ENCODE data around the gene CTIF. TPM values are rescaled to one million over a fixed set of nuclear protein-coding genes. Genes with fewer than 3 reads are reported as not detected.

The CTIF gene
- total and polyA plus RNA-seq, 2 donors, result 1.7 to 11.3 TPM

DNA sequence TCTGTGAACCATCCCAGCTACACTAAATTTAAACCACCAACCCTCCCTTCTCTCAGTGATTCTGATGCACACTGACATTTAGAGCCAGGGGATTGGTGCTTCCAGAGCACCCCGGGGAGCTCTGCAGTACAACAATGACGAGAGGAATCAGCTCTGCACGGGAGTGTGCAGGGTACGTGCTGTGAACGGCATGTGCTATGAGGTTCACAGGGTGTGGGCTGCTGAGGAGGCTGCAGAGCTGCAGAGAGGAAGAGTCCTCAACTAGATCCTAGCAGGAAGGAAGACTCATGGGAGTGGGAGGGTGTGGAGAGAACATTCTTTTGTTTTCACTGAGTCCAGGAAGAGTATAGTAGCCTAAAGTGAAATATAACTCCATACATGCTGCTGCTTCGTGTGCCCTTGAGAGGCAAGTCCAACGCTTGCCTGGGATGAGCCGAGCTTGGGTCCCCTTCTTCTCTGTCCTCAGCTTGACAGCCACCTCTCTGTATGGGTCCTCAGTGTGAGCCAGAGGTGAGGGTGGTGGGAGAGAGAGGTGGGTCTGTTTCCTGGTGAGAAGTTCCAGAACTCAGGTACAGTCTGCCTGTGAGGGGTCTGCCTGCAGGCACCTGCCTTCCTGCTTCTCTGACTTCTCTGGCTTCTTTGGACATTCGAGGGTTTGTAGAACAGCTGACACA lies 118.8 kb downstream of the CTIF start:
- H3K36me3 ChIP-seq (ENCODE audit: control insufficient read depth in 2 of 2, insufficient read depth in 2 of 2, low read length in 1 of 2), result no peaks in the 10 kb centered on the region
- no peak overlapping the region for H3K4me3 ChIP-seq (ENCODE audit: low read length in 2 of 2)
- H3K27me3 ChIP-seq (ENCODE audit: control insufficient read depth in 2 of 2, insufficient read depth in 1 of 2, low read length in 1 of 2), result peaks cover 0 to 4% of the 10 kb centered on the region in 2 donors
- H3K27ac ChIP-seq (ENCODE audit: low read depth in 1 of 2, low read length in 1 of 2), result no peak overlapping the region
- DNase-seq (ENCODE audit: low read depth in 6 of 9, low spot score in 9 of 9), result no peak
- 92% methylated on average over 9 of the region's 9 CpGs for WGBS
- H3K4me1 ChIP-seq (ENCODE audit: control insufficient read depth in 2 of 2, insufficient read depth in 2 of 2, low read length in 2 of 2), result no peaks in the 10 kb centered on the region
- peaks cover 0 to 3% of the 10 kb centered on the region in 2 donors for H3K9me3 ChIP-seq (ENCODE audit: control insufficient read depth in 2 of 2, insufficient read depth in 1 of 2, low read length in 1 of 2)

DNA sequence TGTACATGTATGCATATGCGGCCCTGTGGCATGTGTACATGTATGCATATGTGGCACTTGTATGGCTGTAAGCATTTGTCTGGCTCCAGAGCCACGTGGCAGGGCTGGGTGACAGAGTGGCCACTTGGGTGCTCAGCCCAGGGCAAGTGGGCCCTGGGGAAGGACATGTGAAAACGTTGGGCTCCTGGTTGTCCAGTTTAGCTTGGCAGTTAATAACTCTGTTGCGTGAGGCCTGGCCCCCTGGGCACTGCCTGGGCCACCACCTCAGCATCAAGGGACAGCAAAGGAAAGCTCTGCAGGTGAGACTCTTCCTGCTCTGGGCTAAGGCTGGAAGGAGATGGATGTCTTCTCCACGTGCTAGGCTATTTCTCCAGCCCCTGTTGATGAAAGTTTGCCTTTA lies 119.9 kb downstream of the CTIF start:
- Histone ChIP-seq H3K9me3 (ENCODE audit: control insufficient read depth in 2 of 2, insufficient read depth in 1 of 2, low read length in 1 of 2) (peaks cover 0 to 3% of the 10 kb centered on the region in 2 donors), H3K27ac (ENCODE audit: low read depth in 1 of 2, low read length in 1 of 2) (no peak overlapping the region), H3K4me1 (ENCODE audit: control insufficient read depth in 2 of 2, insufficient read depth in 2 of 2, low read length in 2 of 2) (no peaks in the 10 kb centered on the region), H3K36me3 (ENCODE audit: control insufficient read depth in 2 of 2, insufficient read depth in 2 of 2, low read length in 1 of 2) (no peaks in the 10 kb centered on the region), H3K27me3 (ENCODE audit: control insufficient read depth in 2 of 2, insufficient read depth in 1 of 2, low read length in 1 of 2) (peaks cover 0 to 8% of the 10 kb centered on the region in 2 donors), H3K4me3 (ENCODE audit: low read length in 2 of 2) (no peak overlapping the region)
- no peak for DNase-seq (ENCODE audit: low read depth in 6 of 9, low spot score in 9 of 9)
- 87% methylated on average over 5 of the region's 5 CpGs for WGBS

DNA sequence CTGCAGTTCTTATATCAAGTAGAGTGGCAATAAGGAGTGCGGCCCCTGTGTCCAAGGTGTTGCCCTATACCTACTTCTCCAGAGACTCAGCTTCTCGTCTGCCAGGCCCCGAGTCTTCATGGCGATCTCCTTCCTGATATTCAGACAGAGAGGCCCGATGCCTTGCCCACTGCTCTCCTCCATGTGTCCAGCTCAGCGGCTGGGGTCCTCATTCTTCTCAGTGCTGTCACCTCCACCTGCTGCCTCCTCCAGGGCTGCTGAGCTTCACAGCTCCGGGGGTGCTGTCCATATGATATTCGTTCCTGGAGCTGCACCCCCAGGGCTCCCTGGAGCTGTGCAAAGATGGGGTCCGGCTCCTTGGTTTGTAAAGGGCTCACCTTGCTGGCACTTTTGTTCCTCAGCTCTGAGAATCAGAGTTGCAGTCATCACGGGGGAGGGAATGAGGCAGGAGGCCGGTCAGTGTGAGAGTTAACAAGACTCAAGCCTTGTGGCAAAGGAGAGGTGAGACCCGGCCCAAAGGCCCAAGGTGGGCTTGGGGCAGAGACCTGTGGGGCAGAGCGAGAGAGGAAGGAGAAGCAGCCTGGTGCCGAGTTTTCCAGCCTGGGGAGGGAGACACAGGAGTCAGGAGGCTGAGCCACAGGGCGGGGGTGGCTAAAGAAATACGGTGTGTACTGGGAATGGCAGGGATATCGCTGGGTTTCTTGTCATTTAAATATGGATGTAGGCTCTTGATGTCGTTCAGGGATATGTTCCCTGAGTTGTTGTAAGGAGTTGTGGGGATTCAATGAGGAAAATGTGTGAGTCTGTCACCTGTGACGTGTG lies 120.6 kb downstream of the CTIF start:
- Histone ChIP-seq H3K4me1 (ENCODE audit: control insufficient read depth in 2 of 2, insufficient read depth in 2 of 2, low read length in 2 of 2) (no peaks in the 10 kb centered on the region), H3K36me3 (ENCODE audit: control insufficient read depth in 2 of 2, insufficient read depth in 2 of 2, low read length in 1 of 2) (no peaks in the 10 kb centered on the region), H3K4me3 (ENCODE audit: low read length in 2 of 2) (no peak overlapping the region), H3K27me3 (ENCODE audit: control insufficient read depth in 2 of 2, insufficient read depth in 1 of 2, low read length in 1 of 2) (peaks cover 0 to 8% of the 10 kb centered on the region in 2 donors), H3K27ac (ENCODE audit: low read depth in 1 of 2, low read length in 1 of 2) (no peak overlapping the region), H3K9me3 (ENCODE audit: control insufficient read depth in 2 of 2, insufficient read depth in 1 of 2, low read length in 1 of 2) (peaks cover 0 to 3% of the 10 kb centered on the region in 2 donors)
- 97% methylated on average over 19 of the region's 19 CpGs for WGBS
- DNase-seq (ENCODE audit: low read depth in 6 of 9, low spot score in 9 of 9), result no peak

DNA sequence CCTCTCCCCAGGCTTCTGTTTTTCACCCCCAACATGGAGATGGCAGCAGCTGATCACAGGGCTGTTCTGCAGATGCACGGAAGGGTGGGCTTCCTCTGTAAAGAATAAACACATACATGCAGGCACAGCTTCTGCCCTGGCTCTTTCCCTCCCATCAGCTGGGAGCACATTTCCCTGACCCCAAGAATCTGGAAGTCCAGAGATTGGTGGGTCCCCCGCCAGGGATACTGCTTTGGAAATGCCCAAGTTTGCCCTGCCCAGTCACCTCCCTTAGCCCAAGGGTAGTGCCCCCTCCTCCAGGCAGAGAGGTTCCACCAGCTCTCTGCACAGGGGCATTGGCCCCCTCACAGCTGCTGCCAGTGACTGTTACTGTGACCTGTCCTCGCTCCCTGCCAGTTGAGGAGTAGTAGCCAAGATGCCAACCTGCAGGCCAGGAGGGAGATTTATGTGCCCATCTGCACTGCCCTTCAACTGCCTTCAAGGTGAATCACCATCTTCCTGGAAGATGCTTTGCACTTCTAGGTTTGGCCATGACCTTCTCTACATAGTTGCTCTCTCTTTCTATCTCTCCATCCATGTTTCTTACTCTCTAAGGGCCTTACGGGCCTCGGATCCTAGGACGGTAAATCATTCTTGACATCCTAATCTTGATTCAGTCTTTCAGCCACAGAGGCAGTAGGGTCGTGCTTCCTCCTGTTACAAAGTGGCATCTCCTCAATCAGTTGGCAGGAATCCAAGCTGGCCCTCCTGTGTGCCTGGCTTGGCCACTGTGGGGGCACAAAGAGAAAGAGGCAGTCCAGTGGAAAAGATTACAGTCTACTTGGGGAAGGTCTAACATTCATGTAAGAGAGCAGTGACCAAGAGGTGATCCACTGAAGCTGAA lies 121.8 kb downstream of the CTIF start:
- H3K9me3 ChIP-seq (ENCODE audit: control insufficient read depth in 2 of 2, insufficient read depth in 1 of 2, low read length in 1 of 2), result peaks cover 0 to 3% of the 10 kb centered on the region in 2 donors
- H3K27ac ChIP-seq (ENCODE audit: low read depth in 1 of 2, low read length in 1 of 2), result no peak overlapping the region
- DNase-seq (ENCODE audit: low read depth in 6 of 9, low spot score in 9 of 9), result no peak
- no peaks in the 10 kb centered on the region for H3K36me3 ChIP-seq (ENCODE audit: control insufficient read depth in 2 of 2, insufficient read depth in 2 of 2, low read length in 1 of 2)
- 90% methylated on average over 7 of the region's 7 CpGs for WGBS
- no peaks in the 10 kb centered on the region for H3K4me1 ChIP-seq (ENCODE audit: control insufficient read depth in 2 of 2, insufficient read depth in 2 of 2, low read length in 2 of 2)
- H3K4me3 ChIP-seq (ENCODE audit: low read length in 2 of 2), result no peak overlapping the region
- peaks cover 0 to 8% of the 10 kb centered on the region in 2 donors for H3K27me3 ChIP-seq (ENCODE audit: control insufficient read depth in 2 of 2, insufficient read depth in 1 of 2, low read length in 1 of 2)

DNA sequence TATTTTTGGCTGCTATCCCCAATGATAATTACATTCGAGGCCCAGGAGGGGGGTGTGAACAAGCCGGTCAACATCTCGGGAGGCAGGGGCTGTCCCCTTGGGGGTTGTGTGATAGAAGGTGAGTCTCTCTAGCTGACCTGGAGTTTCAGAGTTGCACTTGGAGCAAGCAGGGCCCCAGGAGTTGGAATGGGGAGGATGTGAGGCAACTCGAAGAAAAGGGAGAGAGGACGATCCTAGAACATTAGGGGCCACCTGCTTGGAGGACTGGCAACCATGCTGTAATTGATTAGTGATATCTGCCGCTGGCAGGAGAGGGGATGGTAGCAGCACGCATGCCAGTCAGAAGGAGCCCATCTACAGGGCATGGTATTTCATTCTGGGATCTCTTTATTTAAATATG lies 122.6 kb downstream of the CTIF start:
- WGBS, result 94% methylated on average over 7 of the region's 7 CpGs
- H3K27ac ChIP-seq (ENCODE audit: low read depth in 1 of 2, low read length in 1 of 2), result no peak overlapping the region

DNA sequence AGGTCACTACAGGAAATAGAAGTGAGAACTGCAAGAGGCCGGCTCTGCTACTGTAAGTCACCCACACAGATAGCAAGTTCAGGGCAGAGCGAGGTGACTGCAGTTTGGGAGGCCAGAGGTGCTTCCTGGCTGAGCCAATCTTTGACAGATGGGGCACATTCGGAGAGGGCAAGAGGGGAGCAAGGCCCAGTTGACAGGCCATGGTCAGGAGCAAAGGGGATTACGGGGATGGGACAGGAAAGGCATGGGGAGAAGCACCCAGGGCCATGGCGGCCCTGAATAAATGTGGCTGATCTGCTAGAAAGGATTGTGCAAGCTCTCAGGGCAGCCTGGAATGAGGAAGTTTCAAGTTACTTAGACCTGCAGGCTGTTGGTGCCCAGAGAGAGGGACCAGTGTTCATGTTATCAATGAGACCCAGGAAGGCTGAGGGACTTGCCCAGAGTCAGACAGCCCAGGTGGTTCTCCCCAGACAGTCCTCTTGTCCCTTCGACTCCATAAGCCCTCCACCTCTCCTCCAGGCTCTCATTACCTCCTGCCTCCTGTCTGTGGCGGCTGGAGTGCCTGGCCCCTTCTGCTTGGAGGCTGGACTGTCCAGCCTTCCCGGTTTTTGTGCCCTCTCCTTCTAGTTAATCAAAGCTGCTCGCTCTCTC lies 123.3 kb downstream of the CTIF start:
- Histone ChIP-seq H3K9me3 (ENCODE audit: control insufficient read depth in 2 of 2, insufficient read depth in 1 of 2, low read length in 1 of 2) (peaks cover 0 to 3% of the 10 kb centered on the region in 2 donors), H3K4me3 (ENCODE audit: low read length in 2 of 2) (no peak overlapping the region), H3K27me3 (ENCODE audit: control insufficient read depth in 2 of 2, insufficient read depth in 1 of 2, low read length in 1 of 2) (peaks cover 0 to 8% of the 10 kb centered on the region in 2 donors), H3K4me1 (ENCODE audit: control insufficient read depth in 2 of 2, insufficient read depth in 2 of 2, low read length in 2 of 2) (no peaks in the 10 kb centered on the region), H3K27ac (ENCODE audit: low read depth in 1 of 2, low read length in 1 of 2) (no peak overlapping the region), H3K36me3 (ENCODE audit: control insufficient read depth in 2 of 2, insufficient read depth in 2 of 2, low read length in 1 of 2) (no peaks in the 10 kb centered on the region)
- WGBS, result 72% methylated on average over 9 of the region's 9 CpGs
- no peak for DNase-seq (ENCODE audit: low read depth in 6 of 9, low spot score in 9 of 9)

More for the DNA sequence above, 122.6 kb downstream of the CTIF start:
- Histone ChIP-seq H3K4me3 (ENCODE audit: low read length in 2 of 2) (no peak overlapping the region), H3K4me1 (ENCODE audit: control insufficient read depth in 2 of 2, insufficient read depth in 2 of 2, low read length in 2 of 2) (no peaks in the 10 kb centered on the region), H3K36me3 (ENCODE audit: control insufficient read depth in 2 of 2, insufficient read depth in 2 of 2, low read length in 1 of 2) (no peaks in the 10 kb centered on the region), H3K27me3 (ENCODE audit: control insufficient read depth in 2 of 2, insufficient read depth in 1 of 2, low read length in 1 of 2) (peaks cover 0 to 8% of the 10 kb centered on the region in 2 donors), H3K9me3 (ENCODE audit: control insufficient read depth in 2 of 2, insufficient read depth in 1 of 2, low read length in 1 of 2) (peaks cover 0 to 3% of the 10 kb centered on the region in 2 donors)
- no peak for DNase-seq (ENCODE audit: low read depth in 6 of 9, low spot score in 9 of 9)

DNA sequence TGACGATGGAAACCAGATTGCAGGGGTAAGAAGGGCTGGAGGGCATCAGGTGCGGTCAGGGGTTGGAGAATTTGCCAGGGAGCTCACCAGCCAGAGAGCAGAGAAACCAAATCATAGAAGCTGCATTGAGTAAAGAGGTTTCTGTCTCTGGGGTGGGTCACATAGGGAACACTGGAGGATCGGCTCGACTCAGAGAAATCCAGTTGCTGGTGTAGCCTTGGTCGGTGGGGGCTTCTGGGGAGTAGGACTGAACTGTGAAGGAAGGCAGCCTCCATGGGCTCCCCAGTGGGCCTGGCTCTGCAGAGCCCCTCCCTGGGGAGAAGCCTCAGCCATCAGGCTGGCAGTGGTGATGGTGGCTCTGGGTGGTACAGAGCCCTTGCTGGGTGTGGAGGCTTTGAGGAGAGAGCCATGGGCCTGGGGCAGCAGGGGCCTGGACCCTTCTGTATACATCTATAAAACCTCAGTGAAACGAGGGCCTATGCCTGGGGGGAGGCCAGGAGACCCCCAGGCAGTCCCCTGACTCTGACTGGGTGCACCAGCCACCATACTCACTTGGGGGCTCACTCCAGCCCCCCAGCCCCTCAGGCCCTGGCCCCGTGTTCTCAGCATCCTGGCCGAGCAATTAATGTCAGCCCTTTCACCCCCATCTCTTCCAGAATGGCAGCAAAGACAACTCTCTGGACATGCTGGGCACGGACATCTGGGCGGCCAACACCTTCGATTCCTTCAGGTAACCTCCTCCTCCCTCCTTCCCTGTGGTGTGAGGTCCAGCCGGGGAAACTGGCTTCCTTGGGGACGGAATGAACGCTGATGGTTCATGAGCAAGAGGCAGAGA lies 124.5 kb downstream of the CTIF start:
- DNase-seq (ENCODE audit: low read depth in 6 of 9, low spot score in 9 of 9), result no peak
- H3K27ac ChIP-seq (ENCODE audit: low read depth in 1 of 2, low read length in 1 of 2), result no peak overlapping the region
- no peaks in the 10 kb centered on the region for H3K36me3 ChIP-seq (ENCODE audit: control insufficient read depth in 2 of 2, insufficient read depth in 2 of 2, low read length in 1 of 2)
- no peaks in the 10 kb centered on the region for H3K4me1 ChIP-seq (ENCODE audit: control insufficient read depth in 2 of 2, insufficient read depth in 2 of 2, low read length in 2 of 2)
- peaks cover 0 to 8% of the 10 kb centered on the region in 2 donors for H3K27me3 ChIP-seq (ENCODE audit: control insufficient read depth in 2 of 2, insufficient read depth in 1 of 2, low read length in 1 of 2)
- H3K4me3 ChIP-seq (ENCODE audit: low read length in 2 of 2), result no peak overlapping the region
- peaks cover 0 to 3% of the 10 kb centered on the region in 2 donors for H3K9me3 ChIP-seq (ENCODE audit: control insufficient read depth in 2 of 2, insufficient read depth in 1 of 2, low read length in 1 of 2)
- 96% methylated on average over 14 of the region's 14 CpGs for WGBS

Data from thymus (tissue), 11 donors.